NCI-H2107 (cell line): Measurements from ENCODE around the gene MIX23.

Experiments
- DNase-seq: peaks from one replicate; lab custom pipeline; 2025; lab: John Stamatoyannopoulos, UW

The MIX23 gene

DNA sequence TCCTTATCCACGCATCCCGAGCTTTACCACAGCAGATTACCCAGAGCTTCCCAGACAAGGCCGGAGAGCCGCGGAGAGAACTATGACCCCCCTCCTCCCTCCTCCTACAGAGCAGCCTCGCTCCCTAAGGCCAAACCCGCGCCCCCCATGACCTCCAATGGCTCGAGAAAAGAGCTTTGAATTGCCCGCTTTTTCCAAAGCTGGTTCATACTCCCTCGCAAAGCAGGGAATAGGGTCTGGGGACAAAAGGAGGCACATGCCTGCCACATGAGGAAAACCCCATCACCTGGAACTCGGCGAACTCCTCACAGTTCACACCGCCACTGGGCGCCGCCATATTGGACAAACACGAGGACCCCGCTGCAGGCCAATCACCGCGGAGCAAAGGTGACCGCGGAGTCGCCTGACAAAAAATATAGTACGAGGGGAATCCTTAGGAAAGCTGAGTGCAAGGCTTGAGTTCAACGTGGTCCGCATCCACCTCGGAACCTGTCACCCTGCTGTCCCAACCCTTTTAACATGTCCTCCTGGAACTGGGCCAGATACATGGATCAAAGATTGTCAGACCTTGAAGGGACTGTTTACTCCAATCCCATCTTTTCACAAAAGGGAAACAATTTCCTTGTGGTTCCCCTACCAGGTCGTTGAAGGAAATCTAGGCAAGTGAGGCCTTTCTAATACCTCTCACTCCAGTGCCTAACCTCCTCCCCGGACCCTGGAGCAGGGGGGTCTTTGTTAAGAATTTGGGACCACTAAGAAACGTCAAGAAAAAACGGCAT lies at the start of gene MIX23:
Gene MIX23 (minus strand): TSS at position 344 of the 779 bp plus-strand sequence. CDS start 7 bp downstream, at position 337.
- DNase-seq: peak; percentile 82

DNA sequence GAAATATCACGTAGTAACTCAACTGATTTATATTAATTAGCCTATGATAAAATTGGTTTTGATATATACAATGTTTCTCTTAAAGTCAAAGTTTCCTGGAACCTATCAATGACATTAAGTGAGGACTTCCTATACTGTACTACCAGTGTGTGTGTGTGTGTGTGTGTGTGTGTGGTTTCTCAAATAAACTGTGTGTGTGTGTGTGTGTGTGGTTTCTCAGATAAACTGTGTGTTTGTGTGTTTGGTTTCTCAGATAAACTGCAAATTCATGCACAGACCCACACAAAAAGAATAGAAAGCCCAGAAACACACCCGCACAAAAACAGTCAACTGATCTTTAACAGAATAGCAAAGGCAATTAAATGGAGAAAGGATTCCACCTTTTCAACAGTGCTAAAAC lies 47.3 kb upstream of the MIX23 start:
- DNase-seq: no peak

DNA sequence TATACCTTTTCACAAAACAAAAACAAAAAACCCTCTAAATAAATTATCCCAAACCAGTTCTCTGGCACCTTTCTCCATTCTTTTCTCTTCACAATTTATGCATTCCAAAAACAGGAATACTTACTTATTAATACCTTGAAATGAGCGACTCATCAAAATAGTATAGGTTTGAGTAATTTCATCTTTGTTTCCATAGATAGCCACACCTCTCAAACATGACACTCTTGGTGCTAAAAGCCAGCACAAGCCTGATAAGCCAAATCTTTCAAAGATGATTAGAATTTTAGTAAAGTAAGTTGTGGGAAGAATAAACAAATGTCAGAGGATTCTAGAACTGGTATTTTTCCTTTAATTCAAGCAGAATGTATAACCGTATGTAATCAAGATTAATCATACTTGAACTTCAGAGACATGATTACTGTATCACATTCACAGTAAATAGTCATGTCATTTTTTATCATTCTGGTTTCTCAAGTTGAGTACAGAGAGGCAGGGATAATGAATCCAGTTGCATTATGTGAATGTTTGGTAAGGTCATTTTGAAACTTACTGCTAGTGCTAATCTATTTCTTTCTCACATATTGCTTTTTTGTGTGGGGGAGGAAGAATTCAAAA lies 44.9 kb upstream of the MIX23 start:
- DNase-seq: no peak

DNA sequence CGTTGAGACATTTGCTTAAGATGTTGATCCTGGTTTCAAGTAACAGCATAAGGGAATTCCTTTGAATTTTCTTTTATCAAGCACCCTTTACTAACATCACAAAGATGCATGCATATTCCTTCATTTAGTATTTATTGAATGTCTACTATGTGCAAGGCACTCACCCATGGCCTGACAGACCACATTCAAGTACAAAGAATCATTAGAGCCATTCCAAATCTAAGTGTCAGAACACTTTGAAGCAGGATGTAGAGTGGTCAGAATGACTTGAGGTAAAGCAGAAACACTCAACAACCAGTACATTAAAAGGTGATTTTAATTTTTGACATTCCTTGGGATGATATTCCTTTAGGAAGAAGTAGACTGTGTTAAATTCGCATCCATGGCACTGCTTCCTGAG lies 38.8 kb upstream of the MIX23 start:
- no peak for DNase-seq

DNA sequence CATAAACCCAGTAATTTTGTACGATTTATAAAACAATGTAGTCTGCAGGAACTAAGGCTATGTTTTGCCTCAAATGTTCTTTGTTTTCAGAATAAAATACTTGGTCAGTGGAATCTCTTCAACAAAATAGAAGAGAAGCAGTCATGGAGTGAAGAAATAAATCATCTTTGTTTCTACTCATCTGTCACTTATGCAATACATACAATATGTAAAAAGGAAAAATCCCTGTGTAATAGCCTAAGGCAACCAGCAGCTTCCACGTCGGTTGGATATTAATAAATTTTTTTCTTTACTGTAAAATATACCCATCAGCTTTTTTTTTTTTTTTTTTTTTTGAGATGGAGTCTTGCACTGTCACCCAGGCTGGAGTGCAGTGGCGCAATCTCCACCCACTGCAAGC lies 38.1 kb upstream of the MIX23 start:
- DNase-seq: no peak

DNA sequence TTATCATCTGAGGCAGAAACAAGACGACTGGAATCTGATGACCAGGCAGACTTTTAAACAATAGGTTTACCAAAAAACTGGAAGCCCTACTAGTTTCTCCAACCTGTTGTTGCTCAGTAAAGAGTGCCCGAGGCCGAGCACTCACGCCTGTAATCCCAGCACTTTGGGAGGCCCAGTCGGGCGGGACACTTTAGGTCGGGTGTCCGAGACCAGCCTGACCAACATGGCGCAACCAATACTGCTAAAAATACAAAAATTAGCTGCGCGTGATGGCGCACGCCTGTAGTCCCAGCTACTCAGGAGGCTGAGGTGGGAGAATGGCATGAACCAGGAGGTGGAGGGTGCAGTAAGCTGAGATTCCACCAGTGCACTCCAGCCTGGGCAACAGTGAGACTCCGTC lies 33.9 kb upstream of the MIX23 start:
- no peak for DNase-seq

DNA sequence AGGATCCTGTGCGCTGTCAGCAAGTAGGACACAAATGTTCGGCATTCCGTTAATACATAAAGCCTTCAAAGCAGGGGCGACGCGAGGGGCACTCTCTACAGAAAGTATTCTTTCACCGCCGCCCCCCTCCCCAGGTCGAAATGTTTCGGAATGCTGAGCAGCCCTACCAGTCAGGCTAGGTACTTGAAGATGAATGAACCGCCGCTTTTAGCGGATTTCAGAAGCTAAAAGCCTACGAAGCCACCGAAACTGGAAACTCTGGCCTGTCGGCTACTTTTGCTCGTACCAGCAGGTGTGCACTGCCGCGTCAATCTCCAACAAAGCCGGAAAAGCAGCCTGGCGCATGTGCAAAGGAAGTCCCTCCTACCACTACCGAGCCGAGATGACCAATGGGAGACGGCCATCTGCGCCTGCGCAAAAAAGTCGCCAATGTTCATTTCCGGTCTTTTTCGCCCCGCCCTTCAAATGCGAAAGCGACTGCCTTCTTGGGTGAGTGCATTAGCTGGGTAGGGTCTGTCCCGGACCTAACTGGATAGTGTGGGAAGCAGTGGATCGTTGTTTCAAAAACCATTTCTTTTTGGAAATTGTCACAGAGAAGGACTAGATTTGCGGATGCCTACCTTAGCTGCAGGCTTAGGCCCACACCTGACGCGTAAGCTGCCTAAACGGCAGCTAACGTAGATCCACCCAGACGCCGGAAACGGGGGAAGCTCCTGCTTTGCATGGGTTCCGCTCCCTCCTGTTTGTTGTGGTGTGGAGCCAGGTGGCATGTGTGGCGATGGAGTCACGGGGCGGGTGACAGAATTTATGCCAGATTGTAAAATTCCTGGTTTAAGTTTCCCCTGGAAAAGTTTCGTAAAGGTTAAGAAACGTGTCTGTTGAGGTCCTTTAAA lies 33.0 kb upstream of the MIX23 start, which contains the start of gene WDR5B:
Gene WDR5B (minus strand): TSS at position 301 of the 893 bp plus-strand sequence. CDS start 534 bp downstream, outside the sequence.
- DNase-seq: no peak

DNA sequence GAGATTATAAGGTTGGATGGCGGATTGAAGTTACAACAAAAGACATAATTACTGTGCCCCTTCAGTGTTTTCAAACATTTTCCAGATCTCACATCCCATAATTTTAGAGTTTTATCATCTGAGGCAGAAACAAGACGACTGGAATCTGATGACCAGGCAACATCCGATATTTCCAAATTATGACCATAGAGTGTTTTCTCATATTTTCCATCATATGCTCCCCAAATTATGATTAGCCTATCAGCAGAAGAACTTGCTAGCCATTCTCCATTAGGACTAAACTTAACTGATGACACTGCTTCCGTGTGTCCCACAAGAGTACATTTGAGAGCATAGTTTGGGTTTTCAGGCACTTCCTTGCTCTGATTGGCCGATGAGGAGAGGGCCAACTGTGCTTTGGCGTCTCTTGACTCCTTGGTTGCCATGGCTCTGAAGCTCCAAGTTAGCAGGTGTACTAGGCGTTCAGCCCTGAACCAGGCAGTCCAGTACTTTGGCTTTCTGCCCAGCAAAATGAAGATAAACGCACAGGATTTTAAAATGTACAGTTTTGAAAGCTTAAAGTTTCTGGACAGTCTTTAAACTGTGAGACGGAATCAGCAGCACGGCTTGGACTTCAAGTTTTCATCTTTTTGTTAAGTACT lies 32.2 kb upstream of the MIX23 start:
- no peak for DNase-seq

DNA sequence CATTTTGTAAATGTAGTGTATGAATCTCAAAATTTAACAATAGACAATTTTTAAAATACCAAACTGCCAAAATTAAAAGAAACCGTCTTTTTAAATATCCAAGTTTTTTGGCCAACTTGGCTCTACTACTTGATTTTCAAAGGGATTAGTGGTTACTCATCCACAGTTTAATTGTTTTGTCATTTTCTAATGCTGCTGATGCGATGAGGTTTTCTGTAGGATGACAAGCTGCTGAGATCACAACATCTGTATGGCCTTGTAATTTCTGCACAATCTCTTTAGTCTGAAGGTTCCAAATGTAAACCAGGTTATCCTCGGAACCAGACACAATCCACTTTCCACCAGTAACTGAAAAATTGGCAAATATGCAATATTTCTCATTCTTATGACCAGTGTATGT lies 31.4 kb upstream of the MIX23 start:
- no peak for DNase-seq

DNA sequence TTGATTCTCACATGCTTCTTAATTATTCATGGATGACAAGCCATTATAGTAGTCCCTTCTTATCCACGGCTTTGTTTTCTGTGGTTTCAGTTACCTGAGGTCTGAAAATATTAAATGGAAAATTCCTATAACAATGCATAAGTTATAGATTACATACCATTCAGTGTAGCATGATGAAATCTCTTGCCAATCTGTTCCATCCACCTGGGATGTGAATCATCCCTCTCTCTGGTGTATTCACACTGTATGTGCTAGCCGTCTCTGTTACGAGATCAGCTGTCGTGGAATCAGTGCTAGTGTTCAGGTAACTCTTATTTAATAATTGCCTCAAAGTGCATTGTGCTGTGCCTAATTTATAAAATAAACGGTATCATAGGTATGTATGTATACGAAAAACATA lies 27.6 kb upstream of the MIX23 start:
- DNase-seq: no peak

DNA sequence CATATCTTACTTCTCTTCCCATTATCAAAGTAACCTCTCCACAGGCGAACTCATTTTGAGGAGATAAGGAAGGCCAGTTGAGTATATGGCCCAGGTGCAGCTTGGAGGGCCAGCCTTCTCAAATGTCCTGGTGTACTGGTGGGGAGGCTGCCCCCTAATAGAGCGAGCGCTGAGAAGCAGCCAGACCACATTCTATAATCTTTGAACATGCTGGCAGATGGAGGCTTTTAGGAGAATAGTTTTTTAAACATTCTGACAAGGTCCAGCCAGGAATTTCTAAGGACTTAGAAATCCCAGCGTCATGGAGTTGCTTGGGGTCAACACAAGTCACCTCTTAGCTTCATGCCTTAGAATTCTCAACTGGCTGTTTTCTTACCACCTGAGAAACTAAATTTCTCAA lies 27.1 kb upstream of the MIX23 start:
- DNase-seq: no peak

DNA sequence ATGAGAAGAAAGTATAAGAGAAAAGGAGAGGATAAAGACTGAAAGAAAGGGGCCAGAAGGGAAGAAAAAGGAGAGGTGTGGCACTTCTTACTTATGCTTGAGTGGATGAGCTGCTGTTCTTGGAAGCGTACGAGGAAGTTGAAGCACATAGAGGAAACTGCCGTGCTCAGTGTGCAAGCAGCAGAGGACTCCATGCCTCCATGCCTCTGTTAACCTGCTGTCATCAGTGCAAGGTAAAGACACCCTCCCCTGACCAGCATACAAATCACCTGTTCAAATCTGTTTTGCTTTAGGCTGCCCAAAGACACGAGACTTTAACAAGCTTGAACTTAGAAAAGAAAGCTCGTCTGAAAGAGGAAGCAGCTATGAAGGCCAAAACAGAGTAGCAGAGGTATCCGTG lies 26.4 kb upstream of the MIX23 start:
- no peak for DNase-seq

DNA sequence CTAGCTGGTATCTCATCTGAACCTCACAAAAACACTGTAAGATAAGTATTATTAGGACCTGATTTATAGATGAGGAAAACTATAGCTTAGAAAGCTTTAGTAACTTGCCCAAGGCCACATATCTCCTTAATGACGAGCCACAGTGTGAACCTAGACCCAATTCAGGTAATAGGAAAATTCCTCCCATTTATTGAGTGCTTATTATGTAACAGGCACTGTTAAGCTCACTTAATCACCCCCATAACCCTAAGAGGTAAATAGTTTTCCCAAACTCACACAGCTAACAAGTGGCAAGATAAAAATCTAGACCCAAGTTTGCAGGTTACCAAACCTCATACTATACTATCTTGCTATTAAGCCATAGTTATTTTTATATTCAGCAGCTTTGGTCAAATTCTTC lies 24.9 kb upstream of the MIX23 start:
- no peak for DNase-seq

DNA sequence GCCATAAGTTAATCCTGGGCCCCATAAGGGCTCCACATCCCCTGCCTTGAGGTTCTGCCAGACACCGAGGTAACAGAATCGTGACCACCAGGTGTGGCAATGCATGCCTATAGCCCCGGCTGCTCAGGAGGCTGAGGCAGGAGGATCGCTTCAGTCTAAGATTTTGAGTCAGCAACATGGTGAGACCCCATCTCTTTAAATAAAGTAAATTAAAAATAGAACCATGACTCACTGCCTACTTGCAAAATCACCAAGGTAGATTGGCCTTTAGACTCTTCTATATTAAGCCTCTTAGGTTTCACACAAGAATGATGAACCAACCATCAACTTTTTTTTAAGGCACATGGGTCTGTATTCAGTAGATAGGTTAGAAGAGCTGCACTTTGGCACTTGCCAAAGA lies 23.2 kb upstream of the MIX23 start:
- no peak for DNase-seq

DNA sequence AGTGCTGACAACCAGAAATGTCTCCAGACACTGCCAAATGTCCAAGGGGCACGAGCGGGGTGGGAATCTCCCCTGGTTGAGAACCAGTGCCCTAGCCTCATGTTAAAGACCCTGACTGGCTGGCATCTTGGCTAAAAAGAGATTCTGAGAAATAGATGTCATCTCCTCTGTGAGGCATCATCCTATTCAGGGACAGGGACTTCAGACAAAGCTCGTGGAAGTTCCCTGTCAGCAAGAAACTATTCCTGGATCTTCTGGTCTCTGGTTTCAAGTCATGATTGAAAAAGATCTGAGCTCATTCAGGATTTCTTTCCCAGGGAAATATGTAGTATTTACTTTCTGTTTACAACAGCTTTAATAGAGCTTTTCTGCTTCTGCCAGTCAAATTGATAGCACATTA lies 22.0 kb upstream of the MIX23 start:
- no peak for DNase-seq

DNA sequence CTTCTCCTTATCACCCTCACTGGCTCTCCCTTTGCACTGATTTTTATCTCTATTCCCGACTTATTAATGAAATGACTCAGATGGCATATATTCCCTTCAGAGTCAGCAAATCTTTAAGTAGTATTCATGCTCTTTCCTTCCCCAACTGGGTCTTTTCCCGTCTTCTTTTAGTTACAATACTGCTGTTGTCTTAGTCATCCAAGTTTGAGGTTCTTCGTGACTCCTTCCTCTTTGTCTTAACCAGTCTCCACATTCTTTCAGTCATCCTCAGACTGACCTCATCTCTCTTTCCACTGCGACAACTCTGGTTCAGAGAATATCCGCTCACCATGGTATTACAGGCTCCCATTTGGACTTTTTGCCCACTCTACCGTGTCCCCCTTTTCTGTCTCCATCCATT lies 20.5 kb upstream of the MIX23 start:
- no peak for DNase-seq

DNA sequence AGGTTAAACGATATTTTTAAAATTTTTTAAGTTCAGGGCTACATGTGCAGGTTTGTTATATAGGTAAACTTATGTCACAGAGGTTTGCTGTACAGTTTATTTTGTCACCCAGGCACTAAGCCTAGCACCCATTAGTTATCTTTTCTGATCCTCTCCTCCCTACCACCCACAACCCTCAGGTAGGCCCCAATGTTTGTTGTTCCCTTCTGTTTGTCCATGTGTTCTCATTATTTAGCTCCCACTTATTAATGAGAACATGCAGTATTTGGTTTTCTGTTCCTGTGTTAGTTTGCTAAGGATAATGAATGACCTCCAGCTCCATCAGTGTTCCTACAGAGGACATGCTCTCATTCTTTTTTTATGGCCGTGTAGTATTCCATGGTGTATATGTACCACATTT lies 15.9 kb upstream of the MIX23 start:
- DNase-seq: no peak

DNA sequence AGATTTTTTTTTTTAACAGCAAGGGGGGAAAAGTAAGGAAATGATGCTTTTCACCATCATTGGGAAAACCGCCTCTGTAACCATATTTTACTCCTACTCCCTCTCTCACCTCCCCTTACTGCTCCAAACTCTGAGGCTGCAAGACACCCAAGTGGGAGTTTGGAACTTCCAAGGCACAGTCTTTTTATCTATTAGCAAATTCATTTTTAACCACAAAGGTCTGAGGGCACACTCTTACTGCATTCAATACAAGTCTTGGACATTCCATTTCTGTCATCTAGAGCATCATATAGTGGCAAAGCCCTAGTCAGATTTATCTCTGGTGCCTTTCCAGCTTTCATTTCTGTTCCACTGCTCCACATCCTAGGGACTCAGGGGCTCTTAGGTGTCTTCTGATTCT lies 14.2 kb upstream of the MIX23 start:
- DNase-seq: no peak

DNA sequence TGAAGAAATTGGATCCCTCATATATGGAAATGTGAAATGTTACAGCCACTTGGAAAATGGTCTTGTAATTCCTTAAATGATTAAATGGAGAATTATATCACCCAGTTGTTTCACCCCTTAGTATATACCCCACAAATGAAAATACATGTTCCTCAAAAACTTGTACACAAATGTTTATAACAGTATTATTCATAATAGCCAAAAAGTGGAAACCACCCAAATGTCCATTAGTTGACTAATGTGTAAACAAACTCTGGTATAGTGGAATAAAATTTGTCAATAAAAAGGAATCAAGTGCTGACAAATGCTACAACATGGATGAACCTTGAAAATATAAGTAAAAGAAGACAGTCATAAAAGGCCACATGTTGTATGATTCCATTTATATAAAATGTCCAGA lies 13.5 kb upstream of the MIX23 start:
- no peak for DNase-seq

DNA sequence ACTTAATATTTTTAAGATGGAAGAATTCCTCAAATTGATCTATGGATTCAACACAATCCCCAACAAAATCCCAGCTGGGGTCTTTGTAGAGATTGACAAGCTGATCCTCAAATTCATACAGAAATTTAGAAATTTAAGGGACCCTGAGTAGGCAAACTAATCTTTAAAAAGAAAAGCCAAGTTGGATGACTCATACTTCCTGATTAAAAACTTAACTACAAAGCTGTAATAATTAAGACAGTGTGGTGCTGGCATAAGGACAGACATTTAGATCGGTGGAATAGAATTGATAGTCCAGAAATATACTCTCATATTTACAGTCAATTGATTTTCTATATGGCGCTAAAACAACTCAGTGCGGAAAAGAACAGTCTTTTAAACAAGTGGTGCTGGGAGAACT lies 12.6 kb upstream of the MIX23 start:
- DNase-seq: no peak

DNA sequence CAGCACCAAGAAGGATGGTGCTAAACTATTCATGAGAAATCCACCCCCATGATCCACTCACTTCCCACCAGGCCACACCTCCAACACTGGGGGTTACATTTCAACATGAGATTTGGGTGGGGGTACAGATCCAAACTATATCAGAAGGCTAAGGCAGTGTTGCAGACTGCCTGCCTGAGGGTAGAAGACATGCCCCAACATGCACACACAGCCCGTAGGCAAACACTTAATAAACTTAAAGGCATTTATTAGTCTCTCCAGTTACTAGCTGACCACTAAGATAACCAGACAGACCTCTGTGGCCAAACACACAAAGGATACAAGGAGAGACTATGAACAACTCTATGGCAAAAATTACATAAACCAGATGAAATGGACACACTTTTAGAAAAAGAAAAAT lies 11.1 kb upstream of the MIX23 start:
- DNase-seq: no peak
